A549 treated with Mapracorat at 1 μM for 4 hours (cell line): Measurements from ENCODE around the gene TMEM72. TPM values are rescaled to one million over a fixed set of nuclear protein-coding genes. Genes with fewer than 3 reads are reported as not detected.

Experiments
- total RNA-seq: library from RNA; stranded (reverse); fragments of 200-300 nt; extraction: Qiagen RNA extraction; gene quantifications from 5 replicates; pipeline ENCODE4 v1.2.3, GENCODE V29; 2022

The TMEM72 gene
- total RNA-seq: not detected in 5 replicates

DNA sequence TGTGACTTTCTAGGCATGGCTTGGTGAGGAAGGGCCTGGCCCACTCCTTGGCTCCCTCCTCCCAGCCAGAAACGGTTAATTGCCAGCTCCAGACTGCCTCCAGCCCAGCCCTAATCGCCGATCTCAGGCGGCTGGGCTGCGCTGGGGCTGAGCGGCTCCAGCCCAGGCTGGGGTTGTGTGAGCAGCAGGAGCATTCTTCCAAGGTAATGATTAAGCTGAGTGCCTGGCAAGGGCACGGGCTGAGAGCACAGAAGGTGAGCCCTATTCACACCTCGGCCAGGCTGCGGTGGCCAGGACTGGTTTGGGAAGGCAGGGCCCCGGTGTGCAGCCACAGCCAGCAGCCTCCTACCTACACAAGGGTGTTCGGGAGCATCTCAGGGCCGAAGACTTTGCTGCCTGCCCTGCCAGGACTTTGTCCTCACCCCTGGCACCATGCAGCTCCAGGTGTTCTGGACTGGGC is at the start of gene TMEM72:
Gene TMEM72 (plus strand): TSS at position 257 of the 460 bp plus-strand sequence. CDS start 176 bp downstream, at position 433.

DNA sequence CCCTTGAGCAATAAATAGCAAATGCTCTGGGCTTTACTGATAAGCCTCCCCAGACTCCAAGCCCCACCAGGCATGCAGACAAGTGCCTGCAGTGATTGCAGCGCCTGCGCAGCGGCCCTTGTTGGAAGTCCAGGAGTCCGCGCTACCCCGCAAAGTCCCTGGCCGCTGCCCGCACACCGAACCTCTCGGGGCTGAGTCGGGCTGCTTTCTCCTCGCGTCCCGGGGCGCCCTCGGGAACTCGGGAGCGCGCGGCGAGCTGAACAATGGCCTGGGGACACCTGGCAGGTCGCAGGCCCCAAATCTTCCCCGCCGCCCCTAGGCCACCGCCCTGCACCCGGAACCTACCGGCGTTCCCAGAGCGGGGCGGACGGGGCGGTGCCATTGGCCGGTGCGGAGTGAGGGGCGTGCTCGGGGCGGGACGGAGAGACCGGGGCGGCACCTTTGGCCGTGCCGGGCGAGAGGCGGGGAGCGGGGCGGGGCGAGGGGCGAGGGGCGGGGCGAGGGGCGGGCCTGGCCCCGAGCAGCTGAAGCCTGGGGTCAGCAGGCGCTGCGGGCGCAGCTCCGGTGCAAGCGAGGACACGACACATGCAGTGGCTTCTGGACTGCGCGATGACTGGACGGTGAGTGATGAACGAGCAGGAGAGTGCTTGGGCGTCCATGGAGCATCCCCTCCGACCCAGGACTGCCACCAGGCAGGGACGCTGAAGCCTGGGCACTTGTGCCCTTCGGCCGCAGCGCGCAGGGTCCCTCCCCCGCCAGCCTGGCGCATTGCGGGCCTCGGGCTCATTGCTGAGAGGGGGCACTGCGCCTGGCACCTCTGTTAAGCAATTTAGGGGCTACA is 48.3 kb downstream of the TMEM72 start, which contains the start of gene RASSF4:
Gene RASSF4 (plus strand): TSS at position 556 of the 841 bp plus-strand sequence. CDS start 10,401 bp downstream, outside the sequence.

GRCh38 chr10:44978570-44979280 is 67.6 kb downstream of the TMEM72 start, which contains the start of gene DEPP1:
Gene DEPP1 (minus strand): TSS chr10:44978809. CDS start chr10:44978030, 779 bp downstream.

Other genes starting within 250 kb of the TMEM72 start
- gene RASSF4, start 48.5 kb downstream of the TMEM72 start, total RNA-seq: 2.9 to 4.1 TPM (median 3.6 TPM) in 5 replicates
- gene DEPP1, start 67.5 kb downstream of the TMEM72 start, total RNA-seq: 1.6 to 2.5 TPM (median 2.0 TPM) in 5 replicates
- 5.3 to 6.6 TPM (median 5.8 TPM) in 5 replicates for gene ZNF22, start 89.6 kb downstream of the TMEM72 start, total RNA-seq